AG04449 (cell line): ENCODE measurements around the gene SLC25A24.

ENCODE experiments used
- CTCF ChIA-PET: fragments of 350-600 bp; formaldehyde crosslinking; extraction: SDS; loops from one replicate; lab custom pipeline; 2021; ENCODE audit warnings: antibody characterized with exemption; lab: Yijun Ruan, JAX
- POLR2A ChIA-PET: fragments of 400-600, 350-600 bp; formaldehyde crosslinking; extraction: SDS; loops from one replicate; lab custom pipeline; 2020; ENCODE audit warnings: antibody characterized with exemption, inconsistent platforms; lab: Yijun Ruan, JAX
- DNase-seq: peaks from one replicate; pipeline ENCODE4 v3.0.0-alpha.2; 2010; ENCODE audit warnings: low read depth, low spot score
- H3K4me3 ChIP-seq: 2 replicates; pipeline ENCODE4 v1.5.1; 2011; ENCODE audit warnings: low read depth, mild to moderate bottlenecking, control low read depth, low read length
- CTCF ChIP-seq: IDR thresholded peaks from one replicate; pipeline ENCODE4 v1.5.1; 2011; ENCODE audit warnings: mild to moderate bottlenecking, moderate library complexity, low read length, control low read depth, inconsistent platforms; ENCODE audit not compliant: insufficient read depth; ENCODE audit errors: missing control alignments

The SLC25A24 gene

GRCh38 chr1:108200687-108201051 is 526 bp upstream of the SLC25A24 start:
- POLR2A ChIA-PET = interaction anchor here (1.2 to 1.4 kb wide), 3 partner anchors 9 to 492 kb away, joined by 4 to 5 read pairs (median 5); partner anchors contain the start of gene PRPF38B
- CTCF ChIA-PET = interaction anchor here (0.9 to 2.2 kb wide), 5 partner anchors 8 to 418 kb away, joined by 3 to 9 read pairs (median 4); no protein-coding TSS in a partner anchor
- peak; percentile 40 for DNase-seq
- peak overlapping the region; percentile 96 for H3K4me3 ChIP-seq
- peak; percentile 27 for TF ChIP-seq CTCF

- ChIA-PET CTCF (interaction anchor here (1.4 kb wide), 1 partner anchor 19 kb away, joined by 7 read pairs; no protein-coding TSS in a partner anchor), POLR2A (interaction anchor here (1.4 kb wide), 1 partner anchor 9 kb away, joined by 4 read pairs; no protein-coding TSS in a partner anchor)
- DNase-seq = no peak
- TF ChIP-seq CTCF = no peak
- peak overlapping the region; percentile 96 for H3K4me3 ChIP-seq
Measured at GRCh38 chr1:108199201-108199691, 897 bp downstream of the SLC25A24 start.

GRCh38 chr1:108194051-108194450 is 6.1 kb downstream of the SLC25A24 start:
- ChIA-PET POLR2A (no interaction called here), CTCF (interaction anchor here (1.0 to 1.7 kb wide), 2 partner anchors 10 to 25 kb away, joined by 3 to 5 read pairs; no protein-coding TSS in a partner anchor)
- TF ChIP-seq CTCF = no peak
- DNase-seq = no peak
- H3K4me3 ChIP-seq = no peak overlapping the region

- ChIA-PET POLR2A (no interaction called here), CTCF (interaction anchor here (1.2 kb wide), 1 partner anchor 18 kb away, joined by 3 read pairs; no protein-coding TSS in a partner anchor)
- H3K4me3 ChIP-seq = no peak overlapping the region
Measured at GRCh38 chr1:108193333-108193732, 6.8 kb downstream of the SLC25A24 start.

GRCh38 chr1:108192581-108192980 is 7.6 kb downstream of the SLC25A24 start:
- CTCF ChIA-PET = interaction anchor here (1.2 kb wide), 1 partner anchor 19 kb away, joined by 3 read pairs; no protein-coding TSS in a partner anchor
- POLR2A ChIA-PET = no interaction called here
- H3K4me3 ChIP-seq = no peak overlapping the region
- TF ChIP-seq CTCF = no peak
- no peak for DNase-seq

More at GRCh38 chr1:108193333-108193732, 6.8 kb downstream of the SLC25A24 start:
- TF ChIP-seq CTCF = no peak
- DNase-seq = no peak

- TF ChIP-seq CTCF = no peak
- CTCF ChIA-PET = no interaction called here
- no peak for DNase-seq
- POLR2A ChIA-PET = interaction anchor here (0.7 to 1.3 kb wide), 2 partner anchors 9 to 596 kb away, joined by 4 to 5 read pairs; partner anchors contain the start of gene SLC25A24
- no peak overlapping the region for H3K4me3 ChIP-seq
Measured at GRCh38 chr1:108190686-108191416, 9.3 kb downstream of the SLC25A24 start.
